ENCODE data around the gene BOLA3. TPM values are rescaled to one million over a fixed set of nuclear protein-coding genes. Genes with fewer than 3 reads are reported as not detected.

BOLA3 gene
- total and polyA plus RNA-seq, 10 of the 15 experiments (the other 5 are each of a cell fraction or from before 2014, with no cell fraction given), result 62.6 to 300 (median 134) TPM

- TF ChIP-seq SIX5 (IDR thresholded peaks at IDR 0.05; ENCODE audit: low read depth, low read length, severe bottlenecking) (no peak), MTA2 (IDR thresholded peaks at IDR 0.05; ENCODE audit: low read depth) (no peak), CTCF (IDR thresholded peaks at IDR 0.05 in 2 of 3, conservative IDR thresholded peaks at IDR 0.05 in 1 of 3; ENCODE audit: control insufficient read depth in 2 of 3, extremely low read depth in 1 of 3, insufficient read depth in 1 of 3, low read depth in 3 of 3, low read length in 3 of 3) (peak; percentile 66 to 88 (median 67)), CEBPZ (IDR thresholded peaks at IDR 0.05; ENCODE audit: low read depth, low read length) (no peak), CHD1 (IDR thresholded peaks at IDR 0.05; ENCODE audit: low read depth, low read length) (no peak)
Measured at GRCh38 chr2:74147727-74148456, at the start of gene BOLA3 (continued).
